Neuronal stem cell (in vitro differentiated cells): ENCODE results near the gene PLPPR1.

Source experiments
- DNase-seq: peaks from one replicate; pipeline ENCODE4 v3.0.0-alpha.2; 2013; ENCODE audit warnings: low spot score
- H2AFZ ChIP-seq: one replicate; pipeline ENCODE4 v1.6.1; 2013; ENCODE audit warnings: mild to moderate bottlenecking, low read length, inconsistent platforms
- H2AK5ac ChIP-seq: 2 replicates; pipeline ENCODE4 v1.6.1; 2013; ENCODE audit warnings: low read depth, mild to moderate bottlenecking, inconsistent platforms, low read length, moderate library complexity, mixed read lengths
- H2BK120ac ChIP-seq: 2 replicates; pipeline ENCODE4 v1.6.1; 2013; ENCODE audit warnings: low read depth, mild to moderate bottlenecking, inconsistent platforms, low read length, moderate library complexity, mixed read lengths
- H2BK12ac ChIP-seq: one replicate; pipeline ENCODE4 v1.6.1; 2013; ENCODE audit warnings: low read length, inconsistent platforms
- H2BK15ac ChIP-seq: 2 replicates; pipeline ENCODE4 v1.6.1; 2013; ENCODE audit warnings: mild to moderate bottlenecking, low read length, inconsistent platforms, mixed read lengths
- H2BK5ac ChIP-seq: one replicate; pipeline ENCODE4 v1.6.1; 2013; ENCODE audit warnings: inconsistent platforms, mild to moderate bottlenecking, low read length, moderate library complexity
- H3K14ac ChIP-seq: one replicate; pipeline ENCODE4 v1.6.1; 2013; ENCODE audit warnings: low read length, inconsistent platforms
- H3K18ac ChIP-seq: 2 replicates; pipeline ENCODE4 v1.6.1; 2013; ENCODE audit warnings: low read length, inconsistent platforms
- H3K23ac ChIP-seq: 2 replicates; pipeline ENCODE4 v1.6.1; 2013; ENCODE audit warnings: low read depth, mild to moderate bottlenecking, mixed read lengths, low read length, inconsistent platforms; ENCODE audit not compliant: poor library complexity
- H3K27ac ChIP-seq: replicated peaks from 3 replicates; pipeline ENCODE4 v1.5.1; 2013; ENCODE audit warnings: low read length, inconsistent platforms
- H3K27me3 ChIP-seq, 3 experiments: 2 replicates each; pipeline ENCODE4 v1.6.1; 2013; ENCODE audit warnings: low read length in 3 of 3, mild to moderate bottlenecking in 2 of 3, inconsistent platforms in 1 of 3, low read depth in 1 of 3, mixed read lengths in 1 of 3, moderate library complexity in 1 of 3; ENCODE audit not compliant: control insufficient read depth in 3 of 3, insufficient read depth in 3 of 3
- H3K36me3 ChIP-seq, 2 donors: replicated peaks in 1 of 2; 2 replicates each; pipeline ENCODE4 v1.6.1; 2013; ENCODE audit warnings: low read length in 2 of 2; ENCODE audit not compliant: control insufficient read depth in 2 of 2, insufficient read depth in 2 of 2
- H3K4ac ChIP-seq: 2 replicates; pipeline ENCODE4 v1.6.1; 2013; ENCODE audit warnings: inconsistent platforms, mild to moderate bottlenecking, low read length, moderate library complexity
- H3K4me1 ChIP-seq, 2 donors: 1 replicate in 1 of 2; 2 replicates in 1 of 2; pipeline ENCODE4 v1.6.1; 2013; ENCODE audit warnings: low read length in 2 of 2, low read depth in 1 of 2; ENCODE audit not compliant: control insufficient read depth in 2 of 2, insufficient read depth in 1 of 2
- H3K4me2 ChIP-seq: one replicate; pipeline ENCODE4 v1.6.1; 2013; ENCODE audit warnings: mild to moderate bottlenecking, low read length, inconsistent platforms; ENCODE audit not compliant: insufficient read depth, poor library complexity, severe bottlenecking
- H3K4me3 ChIP-seq, 2 donors: 2 replicates each; pipeline ENCODE4 v1.5.1; 2013; ENCODE audit warnings: low read length in 2 of 2, mild to moderate bottlenecking in 2 of 2, inconsistent platforms in 1 of 2, moderate library complexity in 1 of 2
- H3K79me1 ChIP-seq: one replicate; pipeline ENCODE4 v1.6.1; 2013; ENCODE audit warnings: low read depth, mild to moderate bottlenecking, inconsistent platforms, low read length, moderate library complexity
- H3K9ac ChIP-seq: one replicate; pipeline ENCODE4 v1.6.1; 2013; ENCODE audit warnings: mild to moderate bottlenecking, low read depth, low read length, inconsistent platforms; ENCODE audit not compliant: poor library complexity
- H3K9me3 ChIP-seq, 2 donors: replicated peaks in 1 of 2; 2 replicates each; pipeline versions ENCODE3 to v1.6.1; 2013; ENCODE audit warnings: low read length in 2 of 2, mild to moderate bottlenecking in 2 of 2, inconsistent platforms in 1 of 2, low read depth in 1 of 2, mixed read lengths in 1 of 2, moderate library complexity in 1 of 2; ENCODE audit not compliant: control insufficient read depth in 2 of 2, insufficient read depth in 1 of 2
- H4K8ac ChIP-seq: one replicate; pipeline ENCODE4 v1.6.1; 2013; ENCODE audit warnings: low read depth, mild to moderate bottlenecking, inconsistent platforms, low read length, moderate library complexity
- H4K91ac ChIP-seq: one replicate; pipeline ENCODE4 v1.6.1; 2013; ENCODE audit warnings: low read length, low read depth, mild to moderate bottlenecking, inconsistent platforms; ENCODE audit not compliant: poor library complexity
- WGBS, 2 donors: extraction: QIAGEN DNeasy Blood & Tissue Kit; methylation state at CpG; one replicate each; pipeline ENCODE4 v1.1.7; 2013; ENCODE audit warnings: missing lambda C conversion rate in 2 of 2, mixed read lengths in 1 of 2; ENCODE audit not compliant: insufficient read length in 2 of 2, insufficient replicate concordance in 1 of 2; ENCODE audit errors: extremely low coverage in 2 of 2; 5-methylcytosine and 5-hydroxymethylcytosine counted together

The PLPPR1 gene

GRCh38 chr9:101247297-101247696, 218.8 kb downstream of the PLPPR1 start:
- Histone ChIP-seq H3K18ac (no peak overlapping the region), H2AK5ac (no peak overlapping the region), H2AFZ (no peak overlapping the region), H3K36me3 (no peaks in the 10 kb centered on the region), H4K8ac (no peak overlapping the region), H2BK15ac (no peak overlapping the region), H3K27me3 (no peaks in the 10 kb centered on the region), H2BK12ac (no peak overlapping the region), H4K91ac (no peak overlapping the region), H3K4me1 (no peaks in the 10 kb centered on the region), H3K9me3 (no peaks in the 10 kb centered on the region), H3K4me3 (no peak overlapping the region), H2BK120ac (no peak overlapping the region), H3K14ac (no peak overlapping the region), H3K23ac (no peak overlapping the region), H2BK5ac (no peak overlapping the region), H3K79me1 (no peaks in the 10 kb centered on the region), H3K27ac (no peak overlapping the region), H3K4me2 (no peak overlapping the region), H3K4ac (no peak overlapping the region), H3K9ac (no peak overlapping the region)
- DNase-seq, result no peak
- WGBS, 2 donors, result no CpG with 5 or more reads among the region's 2 CpGs

- Histone ChIP-seq H4K8ac (no peak overlapping the region), H3K18ac (no peak overlapping the region)
Observed at GRCh38 chr9:101254733-101255433, 226.4 kb downstream of the PLPPR1 start.

GRCh38 chr9:101264727-101265126, 236.2 kb downstream of the PLPPR1 start:
- no peak overlapping the region for H3K4me2 ChIP-seq
- no peak for DNase-seq
- H4K8ac ChIP-seq, result no peak overlapping the region
- no peak overlapping the region for H2BK120ac ChIP-seq
- H2AFZ ChIP-seq, result no peak overlapping the region
- peaks cover 0 to 2% of the 10 kb centered on the region in 2 donors for H3K9me3 ChIP-seq
- no peak overlapping the region for H3K4ac ChIP-seq
- H3K23ac ChIP-seq, result no peak overlapping the region
- H4K91ac ChIP-seq, result no peak overlapping the region
- no peak overlapping the region for H3K18ac ChIP-seq
- no peak overlapping the region for H3K27ac ChIP-seq
- no peaks in the 10 kb centered on the region for H3K27me3 ChIP-seq
- no peak overlapping the region for H2BK12ac ChIP-seq
- no peaks in the 10 kb centered on the region for H3K36me3 ChIP-seq
- no peaks in the 10 kb centered on the region for H3K79me1 ChIP-seq
- H3K14ac ChIP-seq, result no peak overlapping the region
- H3K9ac ChIP-seq, result no peak overlapping the region
- no peak overlapping the region for H3K4me3 ChIP-seq
- no peak overlapping the region for H2AK5ac ChIP-seq
- H2BK5ac ChIP-seq, result no peak overlapping the region
- H2BK15ac ChIP-seq, result no peak overlapping the region
- H3K4me1 ChIP-seq, result peaks cover 0 to 4% of the 10 kb centered on the region in 2 donors

More at GRCh38 chr9:101254733-101255433, 226.4 kb downstream of the PLPPR1 start:
- Histone ChIP-seq H2AK5ac (no peak overlapping the region), H3K27ac (no peak overlapping the region), H3K4me3 (no peak overlapping the region), H2AFZ (no peak overlapping the region), H3K79me1 (no peaks in the 10 kb centered on the region), H3K4me2 (no peak overlapping the region), H2BK12ac (no peak overlapping the region), H3K36me3 (no peaks in the 10 kb centered on the region), H2BK5ac (no peak overlapping the region), H2BK15ac (no peak overlapping the region), H4K91ac (no peak overlapping the region), H2BK120ac (no peak overlapping the region), H3K23ac (no peak overlapping the region), H3K4me1 (no peaks in the 10 kb centered on the region), H3K4ac (no peak overlapping the region), H3K9ac (no peak overlapping the region), H3K14ac (no peak overlapping the region), H3K27me3 (no peaks in the 10 kb centered on the region), H3K9me3 (no peaks in the 10 kb centered on the region)
- no peak for DNase-seq
- no CpG with 5 or more reads among the region's 1 CpG for WGBS, 2 donors

- H2AK5ac ChIP-seq, result no peak overlapping the region
- H3K14ac ChIP-seq, result no peak overlapping the region
- H2BK5ac ChIP-seq, result no peak overlapping the region
- no peak overlapping the region for H4K8ac ChIP-seq
- no peak overlapping the region for H2BK15ac ChIP-seq
- H3K4ac ChIP-seq, result no peak overlapping the region
- H2BK120ac ChIP-seq, result no peak overlapping the region
- no peak overlapping the region for H3K27ac ChIP-seq
- H3K4me2 ChIP-seq, result no peak overlapping the region
- no peak overlapping the region for H4K91ac ChIP-seq
- H3K23ac ChIP-seq, result no peak overlapping the region
- no peak overlapping the region for H3K18ac ChIP-seq
- no peak overlapping the region for H2AFZ ChIP-seq
- H3K4me1 ChIP-seq, result peaks cover 0 to 6% of the 10 kb centered on the region in 2 donors
- no peaks in the 10 kb centered on the region for H3K27me3 ChIP-seq
- H3K4me3 ChIP-seq, result no peak overlapping the region
- no peak for DNase-seq
- no peaks in the 10 kb centered on the region for H3K79me1 ChIP-seq
- no peak overlapping the region for H3K9ac ChIP-seq
- no peak overlapping the region for H2BK12ac ChIP-seq
- peaks cover 0 to 2% of the 10 kb centered on the region in 2 donors for H3K9me3 ChIP-seq
- H3K36me3 ChIP-seq, result no peaks in the 10 kb centered on the region
Observed at GRCh38 chr9:101265261-101265660, 236.7 kb downstream of the PLPPR1 start.
